GM19452 (cell line): Measurements from ENCODE around the gene HYAL4.
"Not testable (repeated sequence)": the region's sequence is repeated elsewhere in the genome, so short reads cannot be mapped to it uniquely, and the experiment has no call there.

ENCODE experiments used
- ATAC-seq: cut with Tn5 transposase; IDR thresholded peaks from one replicate; pipeline ENCODE4 v1.9.1; 2021; ENCODE audit not compliant: unreplicated experiment

Gene HYAL4, protein sequence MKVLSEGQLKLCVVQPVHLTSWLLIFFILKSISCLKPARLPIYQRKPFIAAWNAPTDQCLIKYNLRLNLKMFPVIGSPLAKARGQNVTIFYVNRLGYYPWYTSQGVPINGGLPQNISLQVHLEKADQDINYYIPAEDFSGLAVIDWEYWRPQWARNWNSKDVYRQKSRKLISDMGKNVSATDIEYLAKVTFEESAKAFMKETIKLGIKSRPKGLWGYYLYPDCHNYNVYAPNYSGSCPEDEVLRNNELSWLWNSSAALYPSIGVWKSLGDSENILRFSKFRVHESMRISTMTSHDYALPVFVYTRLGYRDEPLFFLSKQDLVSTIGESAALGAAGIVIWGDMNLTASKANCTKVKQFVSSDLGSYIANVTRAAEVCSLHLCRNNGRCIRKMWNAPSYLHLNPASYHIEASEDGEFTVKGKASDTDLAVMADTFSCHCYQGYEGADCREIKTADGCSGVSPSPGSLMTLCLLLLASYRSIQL

DNA sequence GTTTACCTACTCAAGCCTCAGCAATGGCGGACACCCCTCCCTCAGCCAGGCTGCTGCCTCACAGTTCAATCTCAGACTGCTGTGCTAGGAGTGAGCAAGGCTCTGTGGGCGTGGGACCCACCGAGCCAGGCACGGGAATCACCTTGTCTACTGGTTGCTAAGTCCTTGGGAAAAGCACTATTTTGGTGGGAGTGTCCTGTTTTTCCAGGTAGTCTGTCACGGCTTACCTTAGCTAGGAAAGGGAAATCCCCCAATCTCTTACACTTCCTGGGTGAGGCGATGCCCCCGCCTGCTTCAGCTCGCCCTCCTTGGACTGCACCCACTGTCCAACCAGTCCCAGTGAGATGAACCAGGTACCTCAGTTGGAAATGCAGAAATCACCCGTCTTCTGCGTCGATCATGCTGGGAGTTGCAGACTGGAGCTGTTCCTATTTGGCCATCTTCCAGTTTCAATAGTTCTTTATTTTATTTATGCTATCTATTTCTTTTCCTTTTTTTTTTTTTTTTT is at the start of gene HYAL4:
HYAL4 (plus strand) TSS at position 458 of the 508 bp plus-strand sequence. CDS start 23,105 bp downstream, outside the sequence.
- no peak for ATAC-seq

DNA sequence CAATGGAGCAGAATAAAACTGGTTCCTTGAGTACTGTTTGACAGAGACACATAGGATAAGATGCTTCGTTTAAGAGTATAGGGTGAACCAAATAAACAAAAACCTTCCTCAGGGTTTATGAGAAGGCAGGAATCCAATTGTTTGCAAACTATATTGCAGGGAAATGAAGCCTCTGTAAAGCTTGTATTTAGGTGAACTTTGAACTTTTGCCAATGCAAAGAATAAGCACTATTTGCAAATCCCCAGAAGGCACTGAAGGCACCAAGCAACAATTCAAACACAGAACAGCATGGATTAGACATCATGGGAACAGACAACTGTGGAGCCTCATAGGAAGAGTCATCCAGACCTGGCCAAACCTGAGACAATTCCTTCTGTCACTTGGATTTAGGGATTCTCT is 49.1 kb upstream of the HYAL4 start:
- ATAC-seq = no peak

DNA sequence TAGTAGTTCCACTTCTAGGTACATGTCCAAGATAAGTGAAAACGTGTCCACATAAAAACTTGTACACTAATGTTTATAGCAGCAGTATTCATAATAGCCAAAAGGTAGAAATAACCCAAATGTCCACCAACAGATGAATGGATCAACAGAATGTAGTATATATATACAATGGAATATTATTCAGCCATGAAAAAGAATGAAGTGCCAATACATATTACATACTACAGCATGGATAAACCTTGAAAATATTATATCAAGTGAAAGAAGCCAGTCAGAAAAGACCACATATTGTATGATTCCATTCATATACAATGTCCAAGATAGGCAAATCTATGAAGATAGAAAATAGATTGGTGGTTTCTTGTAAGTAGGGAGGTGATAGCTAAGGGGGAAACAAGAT is 48.4 kb upstream of the HYAL4 start:
- no peak for ATAC-seq

DNA sequence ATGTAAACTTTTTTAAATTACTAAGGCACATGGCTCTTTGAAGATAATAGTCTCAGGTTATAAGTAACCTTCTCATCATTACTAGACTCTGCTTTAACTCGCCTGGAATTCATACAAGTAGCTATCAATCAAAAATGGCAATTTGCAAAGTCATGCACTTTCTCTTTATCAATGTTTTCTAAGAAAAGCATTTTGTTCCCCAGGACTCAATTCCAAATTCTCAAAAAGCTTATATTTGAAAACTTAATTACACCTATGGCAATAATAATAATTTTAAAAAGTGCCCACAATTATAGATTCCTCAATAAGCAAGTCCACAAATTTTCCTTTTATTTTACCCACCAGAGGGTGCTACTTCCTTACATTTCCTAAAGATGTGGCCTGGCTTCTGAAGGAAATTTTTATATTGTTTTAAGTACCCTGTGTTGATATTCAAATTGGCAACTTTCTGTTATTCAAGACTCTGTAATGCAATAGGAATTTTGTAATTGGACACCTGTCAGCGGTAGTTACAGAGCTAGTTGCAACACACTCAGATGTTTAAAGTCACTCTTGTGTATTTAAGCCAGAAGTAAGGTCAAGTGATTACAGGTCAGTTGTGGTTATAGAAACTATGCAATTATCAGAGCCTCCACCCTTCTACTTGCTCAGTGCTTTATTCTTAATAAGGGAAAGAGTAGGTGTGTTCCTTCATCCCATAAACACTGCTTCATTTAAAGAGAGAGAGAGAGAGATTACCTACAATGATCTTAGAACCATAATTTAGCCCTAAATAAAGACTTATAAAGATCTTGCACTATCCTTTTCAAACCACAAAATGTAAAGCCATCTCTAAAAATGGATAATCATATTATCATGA is 47.1 kb upstream of the HYAL4 start:
- ATAC-seq = no peak

DNA sequence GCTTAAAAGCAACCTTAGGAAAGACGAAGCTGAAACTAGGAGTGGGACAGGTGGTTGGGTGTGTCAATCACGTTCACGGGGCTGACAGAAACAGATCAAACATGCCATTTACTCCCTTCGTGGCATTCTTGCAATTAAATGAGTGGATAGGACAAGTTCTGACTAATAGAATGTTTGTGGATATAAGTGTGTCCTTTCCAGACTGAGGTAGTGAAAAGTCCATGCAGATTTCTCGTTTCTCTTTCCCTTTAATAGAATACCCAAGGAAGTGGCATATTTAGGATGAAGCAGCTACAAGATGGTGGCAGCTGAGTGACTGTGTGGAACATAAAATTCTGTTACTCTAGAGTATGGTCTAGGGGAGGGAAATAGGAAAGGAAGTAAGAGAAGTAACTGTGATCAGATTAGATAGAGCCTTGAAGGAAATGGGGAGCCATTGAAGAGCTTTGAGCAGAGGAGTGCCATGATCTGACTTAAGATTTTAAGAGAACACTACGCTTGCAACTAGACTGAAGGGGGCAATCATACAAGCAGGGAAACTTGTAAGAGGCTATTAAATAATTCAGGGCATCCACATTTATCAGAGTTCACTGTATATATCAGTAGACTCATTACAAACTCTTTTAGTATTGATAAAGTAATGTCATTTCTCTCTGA is 46.3 kb upstream of the HYAL4 start:
- no peak for ATAC-seq

DNA sequence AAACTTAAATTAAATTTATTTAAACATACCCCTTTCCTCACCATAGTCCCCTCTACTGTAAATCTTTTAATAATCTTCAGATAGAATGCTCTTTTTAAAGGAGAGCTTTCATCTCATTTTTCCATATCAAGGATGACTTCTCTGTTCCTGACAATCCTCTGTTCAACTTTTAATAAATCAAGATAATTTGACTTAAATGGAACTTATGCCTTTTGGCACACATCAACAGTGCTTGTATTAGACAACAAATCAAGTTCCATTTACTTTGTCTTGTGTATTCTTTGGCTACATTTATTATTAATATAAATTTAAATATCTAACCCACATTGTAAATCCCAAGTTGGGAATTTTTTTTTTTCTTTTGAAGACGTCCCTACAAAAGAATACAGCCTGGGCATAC is 42.7 kb upstream of the HYAL4 start:
- ATAC-seq = no peak

DNA sequence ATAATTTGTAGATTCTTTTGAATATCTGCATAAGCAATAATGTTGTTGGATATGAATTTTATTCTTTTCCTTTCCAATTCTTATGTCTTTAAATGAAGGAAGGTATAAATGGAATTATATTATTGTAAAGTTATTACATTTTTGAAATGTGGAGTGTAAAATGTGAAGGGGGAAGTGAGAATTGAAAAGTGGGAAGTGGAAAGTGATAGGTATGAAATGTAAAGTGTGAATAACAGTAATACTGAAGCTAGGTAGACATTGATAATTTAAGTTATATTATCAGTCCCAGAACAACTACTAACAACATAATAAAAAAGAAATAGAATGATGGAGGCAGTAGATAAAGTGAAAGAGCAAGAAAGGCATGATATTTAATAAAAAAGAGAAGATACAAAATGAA is 39.7 kb upstream of the HYAL4 start:
- ATAC-seq = no peak

DNA sequence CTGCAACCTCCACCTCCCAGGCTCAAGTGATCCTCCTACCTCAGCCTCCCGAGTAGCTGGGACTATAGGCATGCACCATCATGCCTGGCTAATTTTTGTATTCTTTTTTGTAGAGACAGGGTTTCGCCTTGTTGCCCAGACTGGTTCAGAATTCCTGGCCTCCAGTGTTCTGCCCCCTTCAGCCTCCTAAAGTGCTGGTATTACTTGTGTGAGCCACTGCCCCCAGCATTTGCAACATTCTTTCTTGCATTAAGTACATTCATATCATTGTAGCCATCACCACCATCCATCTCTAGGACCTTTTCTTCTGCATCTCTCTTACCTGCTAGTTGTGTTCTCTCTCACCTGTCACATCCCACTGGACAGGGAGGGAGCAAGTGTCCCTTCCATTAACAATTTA is 35.5 kb upstream of the HYAL4 start:
- no peak for ATAC-seq

DNA sequence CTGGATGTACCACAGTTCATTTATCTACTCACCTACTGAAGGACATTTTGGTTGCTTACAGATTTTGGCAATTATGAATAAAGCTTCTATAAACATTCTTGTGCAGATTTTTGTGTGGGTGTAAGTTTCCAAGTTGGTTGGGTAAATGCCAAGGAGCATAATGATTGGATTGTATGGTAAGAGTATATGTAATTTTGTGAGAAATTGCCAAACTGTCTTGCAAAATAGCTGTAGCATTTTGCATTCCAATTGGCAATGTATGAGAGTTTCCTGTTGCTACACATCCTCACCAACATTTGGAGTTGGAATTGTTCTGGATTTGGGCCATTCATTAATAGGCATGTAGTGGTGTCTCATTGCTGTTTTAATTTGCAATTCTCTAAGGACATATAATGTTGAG is 33.9 kb upstream of the HYAL4 start:
- no peak for ATAC-seq

DNA sequence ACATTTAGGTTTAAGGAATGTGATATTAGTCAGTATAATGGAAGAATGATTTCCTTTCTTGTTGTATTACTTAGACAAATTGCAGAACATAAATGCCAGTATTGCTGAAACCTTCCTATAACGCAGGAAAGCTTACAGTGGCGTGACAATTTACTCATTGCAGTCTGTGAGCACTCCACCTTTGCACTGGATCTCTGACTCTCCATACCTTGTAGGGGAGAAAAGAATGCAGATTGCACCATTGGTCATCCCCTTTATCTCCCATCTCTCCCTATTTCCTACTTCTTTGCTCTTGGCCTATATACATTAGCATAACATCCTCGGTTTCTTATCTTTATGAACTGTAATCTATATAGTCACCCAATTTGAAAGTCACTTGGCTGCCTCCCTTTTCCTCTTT is 28.1 kb upstream of the HYAL4 start:
- no peak for ATAC-seq

DNA sequence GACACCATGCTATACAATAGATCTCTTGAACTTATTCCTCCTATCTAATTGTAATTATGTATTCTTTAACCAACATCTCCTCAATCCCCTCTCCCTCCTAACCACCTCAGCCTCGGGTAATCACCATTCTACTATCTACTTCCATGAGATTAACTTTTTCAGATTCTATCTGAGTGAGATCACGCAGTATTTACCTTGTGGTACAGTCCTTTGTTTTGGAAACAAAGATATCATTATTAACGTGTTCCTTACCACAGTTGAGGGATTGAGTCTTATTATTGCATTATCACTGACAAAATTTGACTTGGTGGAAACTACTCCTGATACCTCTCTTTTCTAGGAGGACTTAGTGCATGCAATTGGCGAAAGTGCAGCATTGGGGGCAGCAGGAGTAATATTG is 26.0 kb upstream of the HYAL4 start:
- no peak for ATAC-seq

DNA sequence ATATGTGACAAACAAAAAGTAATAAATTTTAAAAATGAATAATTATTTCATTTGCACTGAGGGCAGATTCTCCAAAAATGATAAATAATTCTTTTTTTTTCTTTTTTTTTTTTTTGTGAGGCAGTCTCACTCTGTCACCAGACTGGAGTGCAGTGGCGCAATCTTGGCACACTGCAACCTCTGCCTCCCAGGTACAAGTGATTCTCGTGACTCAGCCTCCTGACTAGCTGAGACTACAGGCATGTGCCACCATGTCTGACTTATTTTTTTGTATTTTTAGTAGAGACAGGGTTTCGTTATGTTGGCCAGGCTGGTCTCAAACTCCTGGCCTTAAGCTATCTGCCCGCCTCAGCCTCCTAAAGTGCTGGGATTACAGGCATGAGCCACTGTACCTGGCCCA is 25.2 kb upstream of the HYAL4 start:
- ATAC-seq = not testable (repeated sequence)

DNA sequence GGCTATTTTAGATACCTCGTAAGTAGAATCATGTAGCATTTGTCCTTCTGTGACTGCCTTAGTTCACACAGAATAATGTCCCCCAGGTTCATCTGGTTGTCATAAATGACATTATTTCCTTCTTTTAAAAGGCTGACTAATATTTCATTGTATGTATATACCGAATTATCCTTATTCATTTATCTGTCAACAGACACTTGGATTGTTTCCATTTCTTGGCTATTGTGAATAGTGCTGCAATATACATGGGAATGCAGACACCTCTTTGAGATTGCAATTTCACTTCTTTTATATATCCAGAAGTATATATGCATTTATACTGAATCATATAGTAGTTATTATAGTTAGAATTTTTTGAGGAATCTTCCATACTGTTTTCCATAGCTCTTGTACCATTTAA is 24.1 kb upstream of the HYAL4 start:
- no peak for ATAC-seq

DNA sequence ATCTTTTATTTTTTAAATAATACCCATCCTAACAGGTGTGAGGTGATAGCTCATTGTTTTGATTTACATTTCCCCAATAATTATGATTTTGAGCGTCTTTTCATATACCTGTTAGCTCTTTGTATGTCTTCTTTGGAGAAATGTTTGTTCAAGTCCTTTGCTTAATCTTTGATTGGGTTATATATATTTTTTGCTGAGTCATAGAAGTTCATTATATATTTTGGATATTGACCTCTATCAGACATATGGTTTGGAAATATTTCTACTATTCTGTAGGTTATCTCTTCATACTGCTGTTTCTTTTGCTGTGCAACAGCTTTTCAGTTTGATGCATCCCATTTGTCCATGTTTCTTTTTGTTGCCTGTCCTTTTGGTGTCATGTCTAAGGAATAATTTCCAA is 23.6 kb upstream of the HYAL4 start:
- ATAC-seq = no peak

DNA sequence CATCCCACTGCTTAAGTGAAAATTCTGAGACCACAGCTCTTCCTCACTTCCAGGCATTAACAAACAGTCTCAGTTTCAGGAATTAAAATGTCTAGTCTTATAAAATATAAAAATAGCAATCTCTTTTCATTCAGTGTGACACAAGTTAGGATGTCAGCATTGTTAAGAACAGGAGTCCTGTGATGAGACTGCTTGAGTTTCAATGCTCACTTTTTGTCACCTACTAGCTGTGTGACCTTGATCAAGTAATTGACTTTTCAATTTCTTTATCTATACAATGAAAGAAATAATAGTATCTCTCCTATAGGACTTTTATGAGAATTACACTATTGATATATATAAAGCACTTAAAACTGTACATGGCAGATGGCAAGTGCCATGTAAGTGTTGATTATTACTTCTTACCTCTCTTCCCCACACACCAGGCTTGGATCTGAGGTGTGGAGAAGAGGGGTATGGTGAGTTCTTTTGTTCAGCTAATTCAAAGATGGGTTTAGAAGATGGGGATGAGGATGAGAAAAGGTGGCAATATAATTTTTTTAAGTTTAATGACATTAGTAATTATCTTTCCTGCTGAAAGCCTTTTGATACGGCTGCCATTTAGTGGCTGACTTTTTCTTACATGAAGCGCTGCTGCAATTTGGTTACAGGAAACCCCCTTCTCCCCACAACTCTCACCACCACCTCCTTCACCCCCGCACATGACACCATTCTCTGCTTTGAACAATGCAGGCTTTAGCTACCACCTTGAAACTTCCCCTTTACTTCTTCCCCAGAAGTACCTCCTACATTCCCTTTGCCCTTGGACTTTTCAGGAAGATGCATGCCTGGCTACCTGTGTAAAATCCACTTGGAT is 20.8 kb upstream of the HYAL4 start:
- ATAC-seq = peak; percentile 86

DNA sequence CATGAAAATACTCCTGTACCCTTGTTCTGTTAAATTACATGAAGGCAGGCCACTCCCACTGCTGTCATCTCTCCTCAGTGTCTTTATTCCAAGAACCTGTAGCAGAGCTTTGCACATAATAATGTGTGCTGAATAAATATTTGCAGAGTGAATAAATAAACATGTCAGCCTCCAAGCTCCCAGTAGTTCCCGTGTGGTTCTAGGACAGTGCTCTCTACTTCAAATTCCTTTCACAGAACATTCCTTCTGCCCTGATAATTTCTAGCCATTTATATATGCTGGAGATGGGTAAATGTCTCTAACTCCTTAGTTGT is 20.3 kb upstream of the HYAL4 start:
- ATAC-seq = peak; percentile 31

DNA sequence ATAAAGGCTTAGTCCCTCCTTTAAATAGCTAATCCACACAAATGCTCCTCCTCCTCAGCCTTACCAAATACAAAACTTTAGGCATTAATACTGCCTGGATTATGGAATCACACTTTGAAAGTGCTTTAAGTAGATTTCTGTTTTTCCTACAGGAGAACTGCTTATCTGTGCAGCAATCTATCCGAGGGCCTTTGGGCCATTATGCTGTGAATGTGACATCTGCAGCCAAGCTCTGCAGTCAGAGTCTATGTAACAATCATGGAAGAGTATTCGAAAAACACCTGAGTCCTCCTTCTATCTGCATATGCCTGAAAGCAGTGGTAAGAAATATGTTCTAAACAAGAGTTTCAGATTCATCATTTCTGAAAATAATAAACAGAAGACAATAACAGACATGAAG is 16.2 kb upstream of the HYAL4 start:
- no peak for ATAC-seq

DNA sequence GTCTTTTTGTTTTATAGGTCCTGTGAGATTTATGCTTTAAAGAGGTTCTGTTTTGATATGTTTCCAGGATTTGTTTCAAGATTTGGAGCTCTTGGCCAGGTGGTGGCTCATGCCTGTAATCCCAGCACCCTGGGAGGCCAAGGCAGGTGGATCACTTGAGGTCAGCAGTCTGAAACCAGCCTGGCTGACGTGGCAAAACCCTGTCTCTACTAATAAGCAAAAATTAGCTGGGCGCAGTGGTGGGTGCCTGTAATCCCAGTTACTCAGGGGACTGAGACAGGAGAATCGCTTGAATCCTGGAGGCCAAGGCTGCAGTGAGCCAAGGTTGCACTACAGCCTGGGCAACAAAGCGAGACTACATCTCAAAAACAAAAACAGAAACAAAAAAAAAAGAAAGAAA is 8.3 kb upstream of the HYAL4 start:
- ATAC-seq = no peak

DNA sequence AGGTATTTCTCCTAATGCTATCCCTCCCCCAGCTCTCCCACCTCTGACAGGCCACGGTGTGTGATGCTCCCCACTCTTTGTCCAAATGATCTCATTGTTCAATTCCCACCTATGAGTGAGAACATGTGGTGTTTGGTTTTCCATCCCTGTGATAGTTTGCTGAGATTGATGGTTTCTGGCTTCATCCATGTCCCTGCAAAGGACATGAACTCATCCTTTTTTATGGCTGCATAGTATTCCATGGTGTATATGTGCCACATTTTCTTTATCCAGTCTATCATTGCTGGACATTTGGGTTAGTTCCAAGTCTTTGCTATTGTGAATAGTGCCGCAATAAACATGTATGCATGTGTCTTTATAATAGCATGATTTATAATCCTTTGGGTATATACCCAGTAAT is 5.9 kb upstream of the HYAL4 start:
- not testable (repeated sequence) for ATAC-seq

DNA sequence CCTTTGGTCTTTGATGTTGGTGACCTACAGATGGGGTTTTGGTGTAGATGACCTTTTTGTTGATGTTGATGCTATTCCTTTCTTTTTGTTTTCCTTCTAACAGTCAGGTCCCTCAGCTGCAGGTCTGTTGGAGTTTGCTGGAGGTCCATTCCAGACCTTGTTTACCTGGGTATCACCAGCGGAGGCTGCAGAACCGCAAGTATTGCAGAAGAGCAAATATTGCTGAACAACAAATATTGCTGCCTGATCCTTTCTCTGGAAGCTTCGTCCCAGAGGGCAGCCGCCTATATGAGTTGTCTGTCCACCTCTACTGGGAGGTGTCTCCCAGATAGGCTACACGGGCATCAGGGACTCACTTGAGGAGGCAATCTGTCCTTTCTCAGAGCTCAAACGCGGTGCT is 827 bp upstream of the HYAL4 start:
- ATAC-seq = not testable (repeated sequence)

DNA sequence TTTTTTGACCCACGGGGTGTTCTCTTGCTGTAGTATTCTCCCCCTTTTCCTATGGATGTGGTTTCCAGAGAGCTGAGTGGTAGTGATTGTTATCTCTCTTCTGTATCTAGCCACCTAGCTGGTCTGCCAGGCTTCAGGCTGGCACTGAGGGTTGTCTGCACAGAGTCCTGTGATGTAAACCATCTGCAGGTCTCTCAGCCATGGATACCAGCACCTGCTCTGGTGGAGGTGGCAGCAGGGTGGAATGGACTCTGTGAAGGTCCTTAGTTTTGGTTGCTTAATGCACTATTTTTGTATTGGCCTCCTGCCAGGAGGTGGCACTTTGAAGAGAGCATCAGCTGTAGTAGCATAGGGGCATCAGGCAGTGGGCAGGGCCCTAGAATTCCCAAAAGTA is 851 bp downstream of the HYAL4 start:
- no peak for ATAC-seq
